ENCODE measurements around the gene EYA3. TPM values are rescaled to one million over a fixed set of nuclear protein-coding genes. Genes with fewer than 3 reads are reported as not detected.

The EYA3 gene
- total RNA-seq, 1 donor from 2014 or later: 20.7 TPM

GRCh38 chr1:28096210-28097099 is 8.0 kb upstream of the EYA3 start:
- H3K27ac Mint-ChIP-seq (ENCODE audit: unreplicated experiment): no peak overlapping the region
- H3K4me3 Mint-ChIP-seq (ENCODE audit: unreplicated experiment): no peak overlapping the region
- no peaks in the 10 kb centered on the region for H3K27me3 Mint-ChIP-seq (ENCODE audit: unreplicated experiment)
- DNase-seq (ENCODE audit: low spot score): no peak
- no peaks in the 10 kb centered on the region for H3K36me3 Mint-ChIP-seq (ENCODE audit: low read depth, unreplicated experiment)
- TF ChIP-seq CTCF (IDR thresholded peaks at IDR 0.05; ENCODE audit: unreplicated experiment): no peak
- H3K9me3 Mint-ChIP-seq (ENCODE audit: unreplicated experiment): no peaks in the 10 kb centered on the region
- H3K4me1 Mint-ChIP-seq (ENCODE audit: unreplicated experiment): no peaks in the 10 kb centered on the region

GRCh38 chr1:28091043-28091781 is 2.8 kb upstream of the EYA3 start:
- Mint-ChIP-seq H3K4me3 (ENCODE audit: unreplicated experiment) (no peak overlapping the region), H3K27me3 (ENCODE audit: unreplicated experiment) (no peaks in the 10 kb centered on the region), H3K36me3 (ENCODE audit: low read depth, unreplicated experiment) (peaks cover 4% of the 10 kb centered on the region), H3K27ac (ENCODE audit: unreplicated experiment) (no peak overlapping the region), H3K4me1 (ENCODE audit: unreplicated experiment) (peaks cover 15% of the 10 kb centered on the region), H3K9me3 (ENCODE audit: unreplicated experiment) (no peaks in the 10 kb centered on the region)
- TF ChIP-seq CTCF (IDR thresholded peaks at IDR 0.05; ENCODE audit: unreplicated experiment): peak; percentile 48
- peak; percentile 62 for DNase-seq (ENCODE audit: low spot score)

- Mint-ChIP-seq H3K9me3 (ENCODE audit: unreplicated experiment) (no peaks in the 10 kb centered on the region), H3K27ac (ENCODE audit: unreplicated experiment) (peak overlapping the region; percentile 98), H3K27me3 (ENCODE audit: unreplicated experiment) (no peaks in the 10 kb centered on the region), H3K36me3 (ENCODE audit: low read depth, unreplicated experiment) (peaks cover 4% of the 10 kb centered on the region), H3K4me3 (ENCODE audit: unreplicated experiment) (peak overlapping the region; percentile 98), H3K4me1 (ENCODE audit: unreplicated experiment) (peaks cover 15% of the 10 kb centered on the region)
- no peak for TF ChIP-seq CTCF (IDR thresholded peaks at IDR 0.05; ENCODE audit: unreplicated experiment)
- peak; percentile 22 for DNase-seq (ENCODE audit: low spot score)
These were observed 719 bp downstream of the EYA3 start for GRCh38 chr1:28087614-28088167.

GRCh38 chr1:28086651-28087050 is 1.8 kb downstream of the EYA3 start:
- no peaks in the 10 kb centered on the region for H3K9me3 Mint-ChIP-seq (ENCODE audit: unreplicated experiment)
- peaks cover 4% of the 10 kb centered on the region for H3K36me3 Mint-ChIP-seq (ENCODE audit: low read depth, unreplicated experiment)
- DNase-seq (ENCODE audit: low spot score): no peak
- no peak for TF ChIP-seq CTCF (IDR thresholded peaks at IDR 0.05; ENCODE audit: unreplicated experiment)
- H3K27ac Mint-ChIP-seq (ENCODE audit: unreplicated experiment): no peak overlapping the region
- no peak overlapping the region for H3K4me3 Mint-ChIP-seq (ENCODE audit: unreplicated experiment)
- H3K4me1 Mint-ChIP-seq (ENCODE audit: unreplicated experiment): peaks cover 15% of the 10 kb centered on the region
- no peaks in the 10 kb centered on the region for H3K27me3 Mint-ChIP-seq (ENCODE audit: unreplicated experiment)

Data from endothelial cell (in vitro differentiated cells).